Spleen (tissue), 11 donors: ENCODE measurements around the gene EIF5A2. TPM values are rescaled to one million over a fixed set of nuclear protein-coding genes. Genes with fewer than 3 reads are reported as not detected.
"Not testable (repeated sequence)": the region's sequence is repeated elsewhere in the genome, so short reads cannot be mapped to it uniquely, and the experiment has no call there.

ENCODE experiments used
- DNase-seq: peaks from one replicate; pipeline ENCODE4 v3.0.0-alpha.2; 2020
- H3K27ac ChIP-seq, 8 donors: fragments of 200-600 bp; sonication (generic) in 7 of 8; 1 replicate in 4 of 8; 2 replicates in 4 of 8; pipeline versions ENCODE4 v1.5.0 to v1.8.0; 2016 to 2021; ENCODE audit warnings: inconsistent platforms in 4 of 8, mild to moderate bottlenecking in 4 of 8, moderate library complexity in 1 of 8
- H3K27me3 ChIP-seq, 7 donors: fragments of 200-600 bp; sonication (generic) in 6 of 7; replicated peaks in 1 of 7; 1 replicate in 4 of 7; 2 replicates in 3 of 7; pipeline versions ENCODE4 v1.5.0 to v1.8.0; 2016 to 2021; ENCODE audit warnings: inconsistent platforms in 3 of 7, mild to moderate bottlenecking in 1 of 7
- H3K36me3 ChIP-seq, 6 donors: fragments of 200-600 bp; sonication (generic) in 5 of 6; 1 replicate in 4 of 6; 2 replicates in 2 of 6; pipeline versions ENCODE4 v1.5.0 to v1.8.0; 2016 to 2021; ENCODE audit warnings: inconsistent platforms in 2 of 6
- H3K4me1 ChIP-seq, 6 donors: fragments of 200-600 bp; sonication (generic) in 5 of 6; 1 replicate in 3 of 6; 2 replicates in 3 of 6; pipeline versions ENCODE4 v1.5.0 to v1.8.0; 2016 to 2021; ENCODE audit warnings: inconsistent platforms in 3 of 6
- H3K4me3 ChIP-seq, 8 donors: fragments of 200-600 bp; sonication (generic) in 7 of 8; 1 replicate in 4 of 8; 2 replicates in 4 of 8; pipeline versions ENCODE4 v1.5.0 to v1.8.0; 2016 to 2021; ENCODE audit warnings: inconsistent platforms in 4 of 8, mild to moderate bottlenecking in 4 of 8, moderate library complexity in 2 of 8
- H3K9me3 ChIP-seq, 8 donors: fragments of 200-600 bp; sonication (generic) in 7 of 8; 1 replicate in 4 of 8; 2 replicates in 4 of 8; pipeline versions ENCODE4 v1.5.0 to v1.8.0; 2016 to 2021; ENCODE audit warnings: inconsistent platforms in 4 of 8
- POLR2A ChIP-seq, 3 donors: fragments of 450-650 bp; IDR thresholded peaks; one replicate each; pipeline ENCODE4 v1.5.1; 2017; ENCODE audit warnings: antibody characterized with exemption in 3 of 3, mild to moderate bottlenecking in 1 of 3
- POLR2AphosphoS5 ChIP-seq, 3 donors: sonication (generic); formaldehyde crosslinking; IDR thresholded peaks; one replicate each; pipeline ENCODE4 v1.5.1; 2017; ENCODE audit warnings: antibody characterized with exemption in 3 of 3
- WGBS, 5 donors: extraction: QIAGEN DNeasy Blood & Tissue Kit in 3 of 5; methylation state at CpG; one replicate each; pipeline versions ENCODE4 v1.1.5 to v1.1.7; 2013 to 2018; 5-methylcytosine and 5-hydroxymethylcytosine counted together
- intact Hi-C: fragments of 100-400 bp; cut with DNase I; formaldehyde crosslinking; loops from one replicate; pipeline ENCODE4 v1.15.0; 2023; ENCODE audit warnings: low total_unique reads
- polyA plus RNA-seq, 3 donors: library from polyadenylated mRNA; stranded (reverse); fragments of 200-250 nt; gene quantifications; one replicate each; pipeline ENCODE4 v1.2.1, GENCODE V29; 2013
- total RNA-seq, 7 donors: library from RNA; depleted of rRNA in 3 of 7; stranded (reverse); fragments of >200 nt in 3 of 7; fragmentation: NEBNext Ultra II Directional in 4 of 7; extraction: Animal tissue kit (Norgen Biotek cat#: 25700) in 4 of 7; gene quantifications; one replicate each; pipeline versions ENCODE4 v1.1.0 to v1.2.1, GENCODE V29; 2016 to 2021
- TF ChIP-seq, protein P1 (sequence below), 11 experiments: fragments of 200-600 bp in 7 of 11; fragments of 450-650 bp in 4 of 11; sonication (generic) in 4 of 11; IDR thresholded peaks in 8 of 11; conservative IDR thresholded peaks in 3 of 11; 1 replicate in 7 of 11; 2 replicates in 4 of 11; pipeline versions ENCODE4 v1.4.0 to v1.8.0; 2016 to 2021; ENCODE audit warnings: antibody characterized with exemption in 11 of 11, inconsistent platforms in 4 of 11, mild to moderate bottlenecking in 1 of 11
- donor health status: healthy with polysubstance abuse.
- donor health status: DM: no; HTN: no; CAD: no; lungs with moderate emphysema.
- donor health status: DM: no; HTN: no; CAD: no.
- donor health status: Bipolar disorder and iron deficiency.
- donor health status: healthy.
- donor health status: DM: no; HTN: no; CAD: no.
- donor health status: DM: yes; HTN: yes; CAD: no.

EIF5A2 gene
- total and polyA plus RNA-seq, 10 donors: 0.78 to 7.4 (median 3.4) TPM

DNA sequence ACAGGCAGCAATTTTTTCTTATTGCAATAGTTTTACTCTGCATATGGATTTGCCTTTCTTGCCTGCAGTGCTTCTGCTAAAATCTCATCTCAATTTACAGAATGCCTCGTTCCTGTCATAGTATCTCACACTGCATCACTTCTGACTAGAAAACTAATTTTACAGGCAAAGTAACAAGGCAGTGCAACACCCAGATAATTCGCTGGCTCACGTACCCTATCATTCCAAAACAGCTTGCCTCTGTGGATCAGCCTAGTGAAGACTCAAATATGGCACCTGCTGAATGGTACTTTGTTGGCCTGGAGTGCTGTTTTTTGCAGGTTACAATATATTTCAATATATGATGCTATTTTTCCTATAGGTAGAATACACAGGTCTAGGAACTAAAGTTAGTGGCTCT lies 5.3 kb downstream of the EIF5A2 start:
- Histone ChIP-seq H3K9me3 (no peaks in the 10 kb centered on the region), H3K27ac (no peak overlapping the region), H3K4me3 (no peak overlapping the region), H3K4me1 (peaks cover 8 to 18% (median 14%) of the 10 kb centered on the region in 6 donors), H3K27me3 (peaks cover 0 to 9% (median 0%) of the 10 kb centered on the region in 7 donors), H3K36me3 (no peaks in the 10 kb centered on the region)
- no peak for TF ChIP-seq POLR2AphosphoS5 (IDR thresholded peaks at IDR 0.05)
- no peak for TF ChIP-seq POLR2A (IDR thresholded peaks at IDR 0.05)
- TF ChIP-seq, protein P1, sequence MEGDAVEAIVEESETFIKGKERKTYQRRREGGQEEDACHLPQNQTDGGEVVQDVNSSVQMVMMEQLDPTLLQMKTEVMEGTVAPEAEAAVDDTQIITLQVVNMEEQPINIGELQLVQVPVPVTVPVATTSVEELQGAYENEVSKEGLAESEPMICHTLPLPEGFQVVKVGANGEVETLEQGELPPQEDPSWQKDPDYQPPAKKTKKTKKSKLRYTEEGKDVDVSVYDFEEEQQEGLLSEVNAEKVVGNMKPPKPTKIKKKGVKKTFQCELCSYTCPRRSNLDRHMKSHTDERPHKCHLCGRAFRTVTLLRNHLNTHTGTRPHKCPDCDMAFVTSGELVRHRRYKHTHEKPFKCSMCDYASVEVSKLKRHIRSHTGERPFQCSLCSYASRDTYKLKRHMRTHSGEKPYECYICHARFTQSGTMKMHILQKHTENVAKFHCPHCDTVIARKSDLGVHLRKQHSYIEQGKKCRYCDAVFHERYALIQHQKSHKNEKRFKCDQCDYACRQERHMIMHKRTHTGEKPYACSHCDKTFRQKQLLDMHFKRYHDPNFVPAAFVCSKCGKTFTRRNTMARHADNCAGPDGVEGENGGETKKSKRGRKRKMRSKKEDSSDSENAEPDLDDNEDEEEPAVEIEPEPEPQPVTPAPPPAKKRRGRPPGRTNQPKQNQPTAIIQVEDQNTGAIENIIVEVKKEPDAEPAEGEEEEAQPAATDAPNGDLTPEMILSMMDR (IDR thresholded peaks at IDR 0.05 in 8 of 11, conservative IDR thresholded peaks at IDR 0.05 in 3 of 11): no peak
- no peak for DNase-seq
- intact Hi-C loops: no loop called here
- 89 to 97% (median 96%) methylated on average over 3 of the region's 3 CpGs for WGBS, 5 donors

DNA sequence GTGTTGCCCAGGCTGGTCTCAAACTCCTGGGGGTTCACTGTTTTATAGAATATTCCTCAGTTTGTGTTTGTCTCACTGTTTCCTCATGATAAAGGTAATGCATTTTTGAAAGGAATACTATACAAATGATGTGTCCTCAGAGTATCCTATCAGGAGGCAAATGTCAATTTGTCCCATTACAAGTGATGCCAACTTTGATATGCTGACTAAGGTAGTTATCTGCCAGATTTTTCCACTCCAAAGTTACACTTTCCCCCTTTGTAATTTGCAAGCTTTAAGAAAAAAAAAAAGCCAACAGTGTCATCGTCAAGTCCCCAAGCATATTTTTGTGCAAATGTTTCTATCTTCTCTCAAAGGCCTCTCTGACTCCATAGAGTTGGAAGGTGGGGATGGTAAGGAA lies 9.0 kb downstream of the EIF5A2 start:
- 89 to 98% (median 91%) methylated on average over 1 of the region's 1 CpG for WGBS, 5 donors
- H3K27me3 ChIP-seq: no peaks in the 10 kb centered on the region
- TF ChIP-seq, protein P1 (IDR thresholded peaks at IDR 0.05 in 8 of 11, conservative IDR thresholded peaks at IDR 0.05 in 3 of 11): no peak
- TF ChIP-seq POLR2AphosphoS5 (IDR thresholded peaks at IDR 0.05) (no peak), POLR2A (IDR thresholded peaks at IDR 0.05) (no peak)
- no peaks in the 10 kb centered on the region for H3K4me1 ChIP-seq
- peaks cover 0 to 6% (median 0%) of the 10 kb centered on the region in 6 donors for H3K36me3 ChIP-seq
- no peak overlapping the region for H3K27ac ChIP-seq
- H3K9me3 ChIP-seq: peaks cover 0 to 5% (median 0%) of the 10 kb centered on the region in 8 donors
- no peak for DNase-seq
- no peak overlapping the region for H3K4me3 ChIP-seq
- intact Hi-C loops: no loop called here

DNA sequence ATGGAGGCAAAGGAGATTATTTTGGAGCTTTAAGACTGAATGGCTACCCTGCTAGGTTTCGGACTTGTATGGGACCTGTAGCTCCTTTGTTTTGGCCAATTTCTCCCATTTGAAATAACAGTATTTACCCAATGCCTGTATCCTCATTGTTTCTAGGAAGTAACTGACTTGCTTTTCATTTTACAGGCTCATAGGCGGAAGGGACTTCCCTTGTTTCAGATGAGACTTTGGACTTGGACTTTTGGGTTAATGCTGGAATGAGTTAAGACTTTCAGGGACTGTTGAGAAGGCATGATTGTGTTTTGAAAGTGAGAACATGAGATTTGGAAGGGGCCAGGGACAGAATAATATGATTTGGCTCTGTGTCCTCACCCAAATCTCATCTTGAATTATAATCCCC lies 10.5 kb downstream of the EIF5A2 start:
- 94 to 100% (median 98%) methylated on average over 2 of the region's 2 CpGs for WGBS, 5 donors
- no peak overlapping the region for H3K4me3 ChIP-seq
- DNase-seq: no peak
- no peaks in the 10 kb centered on the region for H3K27me3 ChIP-seq
- TF ChIP-seq POLR2AphosphoS5 (IDR thresholded peaks at IDR 0.05) (no peak), POLR2A (IDR thresholded peaks at IDR 0.05) (no peak)
- TF ChIP-seq, protein P1 (IDR thresholded peaks at IDR 0.05 in 8 of 11, conservative IDR thresholded peaks at IDR 0.05 in 3 of 11): no peak
- H3K9me3 ChIP-seq: peaks cover 0 to 5% (median 0%) of the 10 kb centered on the region in 8 donors
- no peak overlapping the region for H3K27ac ChIP-seq
- intact Hi-C loops: no loop called here
- peaks cover 0 to 6% (median 0%) of the 10 kb centered on the region in 6 donors for H3K36me3 ChIP-seq
- H3K4me1 ChIP-seq: no peaks in the 10 kb centered on the region

DNA sequence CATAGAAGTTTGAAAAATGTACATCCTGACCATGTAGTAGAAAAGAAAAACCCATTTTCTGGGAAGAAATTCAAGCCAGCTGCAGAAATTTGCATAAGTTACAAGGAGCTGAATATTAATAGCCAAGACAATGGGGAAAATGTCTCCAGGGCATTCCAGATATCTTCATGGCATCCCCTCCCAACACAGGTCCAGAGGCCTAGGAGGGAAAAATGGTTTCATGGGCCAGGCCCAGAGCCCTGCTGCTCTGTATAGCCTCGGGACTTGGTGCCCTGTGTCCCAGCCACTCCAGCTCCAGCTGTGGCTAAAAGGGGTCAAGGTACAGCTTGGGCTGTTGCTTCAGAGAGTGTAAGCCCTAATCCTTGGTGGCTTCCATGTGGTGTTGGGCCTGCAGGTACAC lies 11.2 kb downstream of the EIF5A2 start:
- H3K27ac ChIP-seq, H3K27me3 ChIP-seq, DNase-seq, H3K9me3 ChIP-seq, intact Hi-C loops, H3K36me3 ChIP-seq, H3K4me3 ChIP-seq, H3K4me1 ChIP-seq: not testable (repeated sequence)
- WGBS, 5 donors: 39 to 95% (median 88%) methylated on average over 1 of the region's 1 CpG

DNA sequence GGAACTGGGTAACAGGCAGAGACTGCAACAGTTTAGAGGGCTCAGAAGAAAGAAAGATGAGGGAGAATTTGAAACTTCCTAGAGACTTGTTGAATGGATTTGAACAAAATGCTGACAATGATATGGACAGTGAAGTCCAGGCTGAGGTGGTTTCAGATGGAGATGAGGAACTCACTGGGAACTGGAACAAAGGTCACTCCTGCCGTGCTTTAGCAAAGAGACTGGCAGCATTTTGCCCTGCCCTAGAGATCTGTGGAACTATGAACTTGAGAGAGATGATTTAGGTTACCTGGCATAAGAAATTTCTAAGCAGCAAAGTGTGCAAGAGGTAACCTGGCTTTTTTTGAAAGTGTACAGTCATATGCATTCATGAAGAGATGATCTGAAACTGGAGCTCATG lies 11.7 kb downstream of the EIF5A2 start:
- TF ChIP-seq POLR2A (IDR thresholded peaks at IDR 0.05) (no peak), POLR2AphosphoS5 (IDR thresholded peaks at IDR 0.05) (no peak)
- TF ChIP-seq, protein P1 (IDR thresholded peaks at IDR 0.05 in 8 of 11, conservative IDR thresholded peaks at IDR 0.05 in 3 of 11): no peak
- Histone ChIP-seq H3K4me1 (no peaks in the 10 kb centered on the region), H3K9me3 (peaks cover 0 to 5% (median 0%) of the 10 kb centered on the region in 8 donors), H3K27ac (no peak overlapping the region), H3K27me3 (no peaks in the 10 kb centered on the region), H3K4me3 (no peak overlapping the region), H3K36me3 (peaks cover 0 to 6% (median 0%) of the 10 kb centered on the region in 6 donors)
- DNase-seq: no peak
- WGBS, 5 donors: 90 to 96% (median 93%) methylated on average over 1 of the region's 1 CpG
- intact Hi-C loops: no loop called here

DNA sequence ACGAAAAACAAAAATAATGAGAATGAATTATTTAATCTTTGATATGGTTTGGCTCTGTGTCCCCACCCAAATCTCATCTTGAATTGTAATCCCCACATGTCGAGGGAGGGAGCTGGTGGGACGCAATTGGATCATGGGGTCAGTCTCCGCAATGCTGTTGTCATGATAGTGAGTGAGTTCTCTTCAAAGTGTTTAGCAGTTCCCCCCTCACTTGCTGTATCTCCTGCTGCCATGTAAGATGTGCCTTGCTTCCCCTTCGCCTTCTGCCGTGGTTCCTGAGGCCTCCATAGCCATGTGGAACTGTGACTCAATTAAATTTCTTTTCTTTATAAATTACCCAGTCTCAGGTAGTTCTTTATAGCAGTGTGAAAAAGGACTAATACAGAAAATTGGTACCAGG lies 12.1 kb downstream of the EIF5A2 start:
- H3K27me3 ChIP-seq, H3K36me3 ChIP-seq, H3K4me3 ChIP-seq, H3K4me1 ChIP-seq, H3K27ac ChIP-seq, H3K9me3 ChIP-seq, DNase-seq, intact Hi-C loops: not testable (repeated sequence)
- 84 to 99% (median 95%) methylated on average over 6 of the region's 6 CpGs for WGBS, 5 donors
